Retinal pigment epithelial cell (primary cell): ENCODE data around the gene AFF3.
A peak's percentile ranks its signal among the peaks of the same experiment; 100 is the strongest.

Source experiments
- DNase-seq: peaks from one replicate; pipeline ENCODE4 v3.0.0-alpha.2; 2010; ENCODE audit warnings: low read depth
- H3K4me3 ChIP-seq: 2 replicates; pipeline ENCODE4 v1.5.1; 2011; ENCODE audit warnings: mild to moderate bottlenecking, low read length, control low read depth, moderate library complexity
- CTCF ChIP-seq: conservative IDR thresholded peaks from 2 replicates; pipeline ENCODE4 v1.5.1; 2011; ENCODE audit warnings: low read depth, low read length, control low read depth, inconsistent platforms

The AFF3 gene

DNA sequence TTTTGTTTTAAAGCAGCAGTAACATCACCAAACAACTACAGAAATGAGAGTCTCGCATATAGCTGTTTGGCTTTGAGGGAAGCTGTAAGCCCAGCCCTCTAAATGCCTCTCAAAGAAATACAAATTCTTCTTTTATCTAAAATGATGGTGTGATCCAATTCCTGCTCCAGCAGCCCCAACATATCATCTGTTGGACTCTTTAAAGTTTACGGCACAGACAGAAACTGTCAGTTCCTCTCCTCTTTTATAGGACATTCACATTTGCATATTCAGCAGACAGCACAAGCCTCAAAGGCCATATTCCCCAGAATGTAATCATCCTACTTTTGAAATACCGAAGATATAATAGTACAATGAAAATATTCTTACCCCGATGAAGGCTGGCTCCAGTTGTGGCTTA is 435.7 kb downstream of the AFF3 start:
- DNase-seq, result no peak
- no peak for TF ChIP-seq CTCF
- peak overlapping the region; percentile 51 for H3K4me3 ChIP-seq

GRCh38 chr2:99701503-99701902 is 440.9 kb downstream of the AFF3 start:
- no peak for DNase-seq
- H3K4me3 ChIP-seq, result no peak overlapping the region
- no peak for TF ChIP-seq CTCF

DNA sequence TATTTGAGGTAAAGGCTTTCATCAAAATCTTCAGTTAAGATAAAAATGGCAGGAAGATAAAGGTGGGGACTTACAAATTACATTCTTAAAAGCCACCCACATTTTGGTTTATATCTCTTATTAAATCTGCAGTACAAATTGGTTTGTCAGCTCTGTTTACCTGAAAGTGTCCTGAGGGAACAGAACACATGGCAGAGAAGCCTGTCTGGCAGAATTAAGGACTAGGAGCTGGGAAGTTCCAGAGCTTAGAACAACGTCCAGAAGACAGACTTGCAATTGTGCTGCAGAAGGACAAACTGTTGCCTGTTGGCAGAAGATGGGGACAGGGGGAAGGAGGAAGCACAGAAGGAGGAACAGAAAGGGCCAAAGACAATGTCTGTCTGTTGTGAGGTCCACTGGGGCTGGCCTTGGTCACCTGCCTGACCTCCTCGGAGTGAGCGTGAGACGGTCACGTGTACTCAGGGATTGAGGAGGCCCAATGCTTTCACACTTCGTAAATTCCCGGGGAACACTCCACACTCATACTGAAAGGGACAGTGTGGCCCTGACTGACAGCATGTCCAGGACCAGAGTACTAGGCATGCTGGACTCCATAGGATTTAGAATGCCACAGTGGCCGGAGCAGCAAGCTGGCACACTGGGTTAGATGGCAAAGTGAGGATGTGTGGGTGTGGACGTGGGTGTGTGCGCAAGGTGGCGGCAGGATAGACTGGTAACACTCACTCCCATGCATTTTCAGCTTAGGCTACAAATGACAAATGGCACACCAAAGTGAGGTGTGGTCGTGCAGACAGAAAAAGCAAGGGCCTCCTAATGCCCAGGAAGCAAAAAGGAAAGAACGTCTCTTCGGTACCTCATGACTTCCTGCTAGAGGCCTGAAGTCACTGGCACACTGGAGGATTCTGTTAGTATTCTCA is 441.6 kb downstream of the AFF3 start:
- DNase-seq, result no peak
- no peak overlapping the region for H3K4me3 ChIP-seq
- no peak for TF ChIP-seq CTCF

DNA sequence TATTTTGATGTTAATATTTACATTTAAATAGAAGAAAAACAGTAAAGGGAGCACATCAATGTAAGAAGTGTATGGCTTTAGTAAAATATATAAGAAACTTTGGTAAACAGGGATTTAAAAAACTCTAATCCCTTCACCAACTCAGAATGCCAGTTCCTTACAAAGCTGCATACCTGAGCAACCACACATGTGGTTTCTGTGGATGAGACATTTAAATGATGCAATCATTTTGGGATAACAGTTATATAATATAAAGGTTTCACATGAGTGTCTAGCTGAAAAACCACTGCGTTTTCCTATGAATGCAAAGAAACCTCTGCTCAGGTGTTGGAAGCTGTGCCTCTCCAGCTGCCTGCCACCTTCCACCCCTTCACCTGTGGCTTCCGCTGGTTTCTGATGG is 443.5 kb downstream of the AFF3 start:
- no peak overlapping the region for H3K4me3 ChIP-seq
- DNase-seq, result no peak
- TF ChIP-seq CTCF, result no peak

DNA sequence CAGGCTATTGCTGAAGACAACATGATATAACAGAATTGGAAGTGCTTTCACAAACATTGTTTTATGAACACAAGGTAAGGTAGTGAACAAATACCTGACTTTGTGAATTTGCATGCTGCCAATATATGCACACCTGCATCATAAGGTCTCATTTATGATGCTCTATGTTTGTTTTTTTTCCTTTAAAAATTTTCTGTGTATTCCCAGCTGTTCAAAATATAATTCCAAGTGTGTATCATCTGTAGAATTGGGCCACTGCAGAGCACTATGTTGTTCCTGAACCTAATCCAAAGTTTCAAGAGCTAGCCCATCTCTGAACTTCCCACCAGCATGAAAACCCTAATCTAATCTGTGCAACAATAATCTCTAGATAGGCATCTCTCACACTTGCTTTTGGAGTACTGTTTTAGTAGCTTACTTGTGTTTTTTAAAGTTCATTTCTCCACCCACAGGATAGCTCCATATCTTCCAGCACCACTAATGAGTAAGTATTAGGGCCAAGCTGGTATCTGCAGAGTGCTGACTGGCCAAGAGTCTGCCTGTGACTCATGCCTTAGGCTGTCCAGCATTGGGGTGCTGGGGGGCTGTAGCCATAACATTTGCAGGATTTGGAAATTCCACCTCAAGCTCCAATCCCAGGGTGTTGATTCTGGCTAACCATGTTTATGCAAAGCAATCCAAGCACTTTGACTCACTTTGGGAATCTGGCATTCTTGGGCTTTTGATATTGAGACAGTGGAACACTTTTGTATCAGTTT is 444.4 kb downstream of the AFF3 start:
- peak; percentile 62 for DNase-seq
- H3K4me3 ChIP-seq, result no peak overlapping the region
- no peak for TF ChIP-seq CTCF

DNA sequence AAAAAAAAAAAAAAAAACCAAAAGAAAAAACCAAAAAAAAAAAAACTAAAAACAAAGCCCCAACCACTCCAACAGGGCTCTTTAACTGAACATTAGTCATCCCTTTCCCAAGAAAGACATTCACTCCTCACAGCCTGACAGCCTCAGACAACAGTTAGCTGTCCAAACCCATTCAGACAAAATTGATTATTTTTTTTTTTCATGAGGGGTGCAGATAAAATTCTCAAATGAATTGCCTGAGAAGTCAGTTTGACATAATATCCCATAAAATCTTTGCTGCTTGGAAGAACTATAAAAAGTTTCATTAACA is 446.5 kb downstream of the AFF3 start:
- no peak overlapping the region for H3K4me3 ChIP-seq
- TF ChIP-seq CTCF, result no peak
- no peak for DNase-seq
